Mesenchymal stem cell (in vitro differentiated cells and primary cell): ENCODE measurements around the gene UNC13B.

Experiments
- DNase-seq: peaks from one replicate; pipeline ENCODE4 v3.0.0-alpha.2; 2013
- H2AFZ ChIP-seq: one replicate; pipeline ENCODE4 v1.6.1; 2013; ENCODE audit warnings: low read depth, mild to moderate bottlenecking, control low read depth, inconsistent platforms, low read length, moderate library complexity
- H2AK5ac ChIP-seq: 2 replicates; pipeline ENCODE4 v1.6.1; 2013; ENCODE audit warnings: low read length, moderate library complexity, mild to moderate bottlenecking, inconsistent platforms; ENCODE audit not compliant: severe bottlenecking
- H2BK120ac ChIP-seq: one replicate; pipeline ENCODE4 v1.6.1; 2013; ENCODE audit warnings: low read depth, mild to moderate bottlenecking, inconsistent platforms, low read length, moderate library complexity
- H2BK12ac ChIP-seq, 2 experiments: one replicate each; pipeline ENCODE4 v1.6.1; 2013; ENCODE audit warnings: inconsistent platforms in 2 of 2, low read length in 2 of 2, mild to moderate bottlenecking in 2 of 2, moderate library complexity in 2 of 2, control low read depth in 1 of 2
- H2BK15ac ChIP-seq: one replicate; pipeline ENCODE4 v1.6.1; 2013; ENCODE audit warnings: mild to moderate bottlenecking, low read depth, inconsistent platforms; ENCODE audit not compliant: poor library complexity, severe bottlenecking
- H2BK5ac ChIP-seq: 2 replicates; pipeline ENCODE4 v1.6.1; 2013; ENCODE audit warnings: low read depth, mild to moderate bottlenecking, low read length, control low read depth, inconsistent platforms; ENCODE audit not compliant: poor library complexity, severe bottlenecking
- H3K14ac ChIP-seq, 2 experiments: one replicate each; pipeline ENCODE4 v1.6.1; 2013; ENCODE audit warnings: inconsistent platforms in 2 of 2, low read length in 2 of 2, control low read depth in 1 of 2, mild to moderate bottlenecking in 1 of 2, moderate library complexity in 1 of 2
- H3K18ac ChIP-seq, 2 experiments: one replicate each; pipeline ENCODE4 v1.6.1; 2013; ENCODE audit warnings: inconsistent platforms in 2 of 2, low read length in 2 of 2, control low read depth in 1 of 2, low read depth in 1 of 2, mild to moderate bottlenecking in 1 of 2
- H3K23ac ChIP-seq, 2 experiments: one replicate each; pipeline ENCODE4 v1.6.1; 2013; ENCODE audit warnings: inconsistent platforms in 2 of 2, low read length in 2 of 2, mild to moderate bottlenecking in 2 of 2, moderate library complexity in 2 of 2, control low read depth in 1 of 2
- H3K27ac ChIP-seq: 2 replicates; pipeline ENCODE4 v1.5.1; 2013; ENCODE audit warnings: mild to moderate bottlenecking, moderate library complexity, low read length, control low read depth, inconsistent platforms; ENCODE audit not compliant: poor library complexity, severe bottlenecking
- H3K27me3 ChIP-seq, 2 experiments: 2 replicates each; pipeline versions ENCODE4 v1.6.1 to v1.7.0; 2013; ENCODE audit warnings: low read length in 2 of 2, mild to moderate bottlenecking in 2 of 2, moderate library complexity in 2 of 2, control low read depth in 1 of 2, inconsistent platforms in 1 of 2; ENCODE audit not compliant: control insufficient read depth in 1 of 2, insufficient read depth in 1 of 2
- H3K36me3 ChIP-seq, 2 experiments: 2 replicates each; pipeline versions ENCODE4 v1.6.1 to v1.7.0; 2013; ENCODE audit warnings: low read length in 2 of 2, control low read depth in 1 of 2, inconsistent platforms in 1 of 2, low read depth in 1 of 2, mild to moderate bottlenecking in 1 of 2; ENCODE audit not compliant: insufficient read depth in 2 of 2, control insufficient read depth in 1 of 2
- H3K4ac ChIP-seq, 2 experiments: one replicate each; pipeline ENCODE4 v1.6.1; 2013; ENCODE audit warnings: inconsistent platforms in 2 of 2, low read length in 2 of 2, mild to moderate bottlenecking in 2 of 2, moderate library complexity in 2 of 2, control low read depth in 1 of 2, low read depth in 1 of 2
- H3K4me1 ChIP-seq: 2 replicates; pipeline ENCODE4 v1.6.1; 2013; ENCODE audit warnings: low read depth, low read length, control low read depth; ENCODE audit not compliant: control insufficient read depth, insufficient read depth
- H3K4me2 ChIP-seq: 2 replicates; pipeline ENCODE4 v1.6.1; 2013; ENCODE audit warnings: low read length, mild to moderate bottlenecking, inconsistent platforms; ENCODE audit not compliant: poor library complexity, severe bottlenecking
- H3K4me3 ChIP-seq, 2 experiments: 2 replicates each; pipeline versions ENCODE4 v1.5.1 to v1.7.0; 2013; ENCODE audit warnings: low read length in 2 of 2, mild to moderate bottlenecking in 2 of 2, control low read depth in 1 of 2, low read depth in 1 of 2; ENCODE audit not compliant: insufficient read depth in 1 of 2
- H3K79me1 ChIP-seq: replicated peaks from 2 replicates; pipeline ENCODE4 v1.6.1; 2013; ENCODE audit warnings: mild to moderate bottlenecking, control low read depth, low read length, inconsistent platforms; ENCODE audit not compliant: poor library complexity, severe bottlenecking
- H3K9ac ChIP-seq: 2 replicates; pipeline ENCODE4 v1.7.0; 2013; ENCODE audit warnings: mild to moderate bottlenecking, low read length, moderate library complexity
- H3K9me3 ChIP-seq: 2 replicates; pipeline ENCODE4 v1.7.0; 2013; ENCODE audit warnings: mild to moderate bottlenecking, low read length; ENCODE audit not compliant: control insufficient read depth
- H4K8ac ChIP-seq: one replicate; pipeline ENCODE4 v1.6.1; 2013; ENCODE audit warnings: inconsistent platforms, mild to moderate bottlenecking, low read length, moderate library complexity
- H4K91ac ChIP-seq: one replicate; pipeline ENCODE4 v1.6.1; 2013; ENCODE audit warnings: mild to moderate bottlenecking, low read length, inconsistent platforms
- WGBS: methylation state at CpG from one replicate; pipeline ENCODE4 v1.1.7; 2013; ENCODE audit warnings: mixed read lengths; 5-methylcytosine and 5-hydroxymethylcytosine counted together

UNC13B gene

DNA sequence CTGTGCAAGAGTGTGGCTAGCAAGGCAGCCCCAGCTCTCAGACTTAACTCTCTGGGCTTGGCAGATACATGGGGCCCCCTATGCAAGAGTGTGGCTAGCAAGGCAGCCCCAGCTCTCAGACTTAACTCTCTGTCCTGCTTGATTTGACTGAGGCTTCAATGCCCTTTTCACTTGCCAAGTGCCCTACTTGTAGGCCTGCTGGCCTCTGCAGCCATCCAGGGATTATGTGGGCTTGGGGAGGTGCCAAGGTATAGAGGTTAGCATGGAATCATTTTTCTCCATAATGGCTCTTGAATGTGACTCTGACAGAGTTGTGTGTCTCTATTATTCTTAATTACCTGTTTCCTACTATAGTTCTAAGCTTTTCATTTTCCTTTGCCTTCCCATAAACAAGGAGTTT is 212.6 kb downstream of the UNC13B start:
- no peak overlapping the region for H2BK15ac ChIP-seq
- no peak overlapping the region for H2AK5ac ChIP-seq
- H3K4me1 ChIP-seq: peaks cover 2% of the 10 kb centered on the region
- H3K79me1 ChIP-seq: no peaks in the 10 kb centered on the region
- H3K36me3 ChIP-seq: peaks cover 12 to 64% of the 10 kb centered on the region in 2 experiments
- no peak overlapping the region for H2AFZ ChIP-seq
- H3K18ac ChIP-seq: no peak overlapping the region
- no peak overlapping the region for H4K91ac ChIP-seq
- H4K8ac ChIP-seq: no peak overlapping the region
- H3K27me3 ChIP-seq: no peaks in the 10 kb centered on the region
- H3K4me3 ChIP-seq: no peak overlapping the region
- no peak overlapping the region for H3K23ac ChIP-seq
- H3K4ac ChIP-seq: no peak overlapping the region
- no peak overlapping the region for H3K14ac ChIP-seq
- no peak overlapping the region for H2BK12ac ChIP-seq
- no peaks in the 10 kb centered on the region for H3K9me3 ChIP-seq
- H2BK120ac ChIP-seq: no peak overlapping the region
- no peak overlapping the region for H3K4me2 ChIP-seq
- no peak overlapping the region for H3K27ac ChIP-seq
- no peak overlapping the region for H3K9ac ChIP-seq
- no peak for DNase-seq
- no peak overlapping the region for H2BK5ac ChIP-seq

- Histone ChIP-seq H4K8ac (no peak overlapping the region), H2AK5ac (no peak overlapping the region), H3K4me2 (no peak overlapping the region), H3K36me3 (peaks cover 12 to 62% of the 10 kb centered on the region in 2 experiments), H3K4ac (no peak overlapping the region), H2BK12ac (no peak overlapping the region), H3K4me1 (peaks cover 2% of the 10 kb centered on the region), H3K9ac (no peak overlapping the region), H3K23ac (no peak overlapping the region), H3K14ac (no peak overlapping the region), H2BK15ac (no peak overlapping the region), H2AFZ (no peak overlapping the region), H3K4me3 (no peak overlapping the region), H3K27ac (no peak overlapping the region), H3K79me1 (no peaks in the 10 kb centered on the region), H2BK120ac (no peak overlapping the region), H3K27me3 (no peaks in the 10 kb centered on the region), H3K9me3 (no peaks in the 10 kb centered on the region), H3K18ac (no peak overlapping the region), H2BK5ac (no peak overlapping the region), H4K91ac (no peak overlapping the region)
- DNase-seq: no peak
- WGBS: 97% methylated on average over 5 of the region's 5 CpGs
Observed at GRCh38 chr9:35374910-35375309, 213.1 kb downstream of the UNC13B start.

DNA sequence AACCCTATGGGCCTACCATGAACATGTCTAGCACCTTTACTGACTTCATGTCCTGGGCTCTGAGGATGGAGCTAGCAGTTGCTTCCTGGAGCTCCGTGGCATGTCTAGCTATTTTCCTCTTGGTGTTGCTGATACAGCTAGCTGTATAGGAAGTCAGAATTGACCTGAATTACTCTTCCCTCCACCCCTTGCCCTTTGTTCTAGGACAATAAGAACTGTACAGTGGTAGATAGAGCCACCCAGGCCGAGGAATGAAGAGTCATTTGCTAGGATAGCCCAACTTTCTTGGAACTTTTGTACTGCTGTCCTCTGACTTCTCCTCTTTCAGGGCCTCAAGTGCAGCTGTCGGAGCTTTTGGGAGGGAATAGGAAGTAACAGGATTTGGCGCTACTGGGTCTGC is 218.2 kb downstream of the UNC13B start:
- Histone ChIP-seq H2BK5ac (no peak overlapping the region), H3K36me3 (peaks cover 12 to 81% of the 10 kb centered on the region in 2 experiments), H2BK15ac (no peak overlapping the region), H3K4me1 (peaks cover 2% of the 10 kb centered on the region), H3K9ac (no peak overlapping the region), H2BK120ac (no peak overlapping the region), H3K18ac (no peak overlapping the region), H2AFZ (no peak overlapping the region), H3K4me3 (no peak overlapping the region), H2BK12ac (no peak overlapping the region), H4K91ac (no peak overlapping the region), H3K9me3 (no peaks in the 10 kb centered on the region), H3K4me2 (no peak overlapping the region), H2AK5ac (no peak overlapping the region), H3K14ac (no peak overlapping the region), H3K4ac (no peak overlapping the region), H3K79me1 (no peaks in the 10 kb centered on the region), H3K23ac (no peak overlapping the region), H3K27ac (no peak overlapping the region), H4K8ac (no peak overlapping the region), H3K27me3 (no peaks in the 10 kb centered on the region)
- no peak for DNase-seq
- WGBS: 95% methylated on average over 4 of the region's 4 CpGs

DNA sequence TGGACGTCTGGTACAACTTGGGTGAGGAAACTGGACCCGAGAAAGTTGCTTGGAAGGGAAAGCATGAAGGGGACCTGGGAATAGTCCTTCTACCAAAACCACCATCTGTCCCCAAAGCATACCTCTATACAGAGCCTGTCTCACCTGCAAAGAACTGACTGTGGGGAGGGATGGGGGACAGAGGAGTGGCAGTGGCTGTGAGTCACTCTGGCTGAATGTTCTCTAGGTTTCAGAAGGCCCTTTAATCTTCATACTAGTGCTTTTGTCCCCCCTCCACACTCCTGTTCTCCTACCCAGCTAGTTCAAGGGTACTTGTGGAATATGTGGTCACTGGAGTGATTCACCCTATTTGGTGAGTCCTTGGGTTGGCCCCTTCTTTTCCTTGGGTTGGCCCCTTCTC is 218.8 kb downstream of the UNC13B start:
- H2BK120ac ChIP-seq: no peak overlapping the region
- H3K9me3 ChIP-seq: no peaks in the 10 kb centered on the region
- no peak overlapping the region for H2BK12ac ChIP-seq
- H2AK5ac ChIP-seq: no peak overlapping the region
- H4K8ac ChIP-seq: no peak overlapping the region
- no peak overlapping the region for H3K23ac ChIP-seq
- no peak overlapping the region for H2BK15ac ChIP-seq
- H3K4me2 ChIP-seq: no peak overlapping the region
- no peak overlapping the region for H3K9ac ChIP-seq
- H3K4ac ChIP-seq: no peak overlapping the region
- peaks cover 8 to 78% of the 10 kb centered on the region in 2 experiments for H3K36me3 ChIP-seq
- no peaks in the 10 kb centered on the region for H3K27me3 ChIP-seq
- no peak overlapping the region for H3K18ac ChIP-seq
- no CpG with 5 or more reads among the region's 2 CpGs for WGBS
- H3K27ac ChIP-seq: no peak overlapping the region
- no peaks in the 10 kb centered on the region for H3K4me1 ChIP-seq
- H4K91ac ChIP-seq: no peak overlapping the region
- H2BK5ac ChIP-seq: no peak overlapping the region
- no peak overlapping the region for H2AFZ ChIP-seq
- no peak overlapping the region for H3K4me3 ChIP-seq
- DNase-seq: no peak
- no peaks in the 10 kb centered on the region for H3K79me1 ChIP-seq
- H3K14ac ChIP-seq: no peak overlapping the region
